Measurements from ENCODE around the gene FADS6.
"Not testable (repeated sequence)": the region's sequence is repeated elsewhere in the genome, so short reads cannot be mapped to it uniquely, and the experiment has no call there.

The FADS6 gene

GRCh38 chr17:74883241-74883745, 10.1 kb downstream of the FADS6 start:
- no peak for DNase-seq

GRCh38 chr17:74882517-74883240, 10.8 kb downstream of the FADS6 start:
- peak; percentile 23 for DNase-seq

- no peak for DNase-seq
Observed at GRCh38 chr17:74881073-74881472, 12.4 kb downstream of the FADS6 start.

- no peak for DNase-seq
Observed at GRCh38 chr17:74879308-74879707, 14.1 kb downstream of the FADS6 start.

- DNase-seq = no peak
Observed at GRCh38 chr17:74878658-74879057, 14.8 kb downstream of the FADS6 start.

GRCh38 chr17:74877592-74878548, 15.6 kb downstream of the FADS6 start:
- DNase-seq = peak; percentile 70

GRCh38 chr17:74875977-74876593, 17.3 kb downstream of the FADS6 start:
- DNase-seq = no peak

- DNase-seq = peak; percentile 76
Observed at GRCh38 chr17:74875155-74875976, 18.1 kb downstream of the FADS6 start.

GRCh38 chr17:74874615-74875037, 18.8 kb downstream of the FADS6 start:
- no peak for DNase-seq

GRCh38 chr17:74873874-74874614, 19.4 kb downstream of the FADS6 start:
- peak; percentile 39 for DNase-seq

- peak; percentile 100 for DNase-seq
Observed at GRCh38 chr17:74873037-74873873, 20.2 kb downstream of the FADS6 start.

- DNase-seq = no peak
Observed at GRCh38 chr17:74872313-74873036, 21.0 kb downstream of the FADS6 start, which contains the start of gene FDXR. Gene FDXR (minus strand): TSS chr17:74872994. CDS start chr17:74872944, 50 bp downstream.

- DNase-seq = no peak
Observed at GRCh38 chr17:74871356-74872076, 21.9 kb downstream of the FADS6 start.

GRCh38 chr17:74870512-74870911, 22.9 kb downstream of the FADS6 start:
- DNase-seq = no peak

- DNase-seq = not testable (repeated sequence)
Observed at GRCh38 chr17:74870028-74870427, 23.4 kb downstream of the FADS6 start.

- no peak for DNase-seq
Observed at GRCh38 chr17:74868908-74869255, 24.6 kb downstream of the FADS6 start.

GRCh38 chr17:74868251-74868907, 25.1 kb downstream of the FADS6 start:
- no peak for DNase-seq

- DNase-seq = no peak
Observed at GRCh38 chr17:74866198-74866835, 27.1 kb downstream of the FADS6 start.

Measured in NCI-H69 (cell line).